ENCODE data around the gene PFDN1. TPM values are rescaled to one million over a fixed set of nuclear protein-coding genes. Genes with fewer than 3 reads are reported as not detected.

The PFDN1 gene
- total RNA-seq, 5 donors from 2014 or later (not counting 1 experiment from before 2014, with no cell fraction given): 26.9 to 32.2 (median 28.1) TPM

DNA sequence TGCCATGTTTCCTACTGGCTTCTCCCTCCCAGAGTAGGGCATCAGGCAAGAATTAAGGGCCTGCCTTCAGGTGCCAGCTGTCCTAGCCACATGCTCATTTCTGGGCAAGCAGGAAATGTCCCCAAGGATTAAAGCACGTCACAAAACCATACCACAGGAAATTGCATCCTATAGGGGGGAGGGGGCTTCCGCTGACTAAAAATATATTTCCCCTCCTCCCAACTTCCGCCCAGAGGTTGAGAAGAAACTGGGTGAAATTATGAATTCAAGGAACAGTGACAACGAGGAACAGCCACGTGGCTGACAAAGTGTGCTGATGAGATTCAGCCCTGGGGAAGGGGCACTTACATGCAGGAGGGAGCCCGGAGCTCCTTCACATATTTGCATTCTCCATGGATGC is 39.4 kb upstream of the PFDN1 start:
- ChIA-PET CTCF (interaction anchor here in 1 of 2 donors (0.5 to 1.2 kb wide), 2 partner anchors 10 to 11 kb away, joined by 3 to 4 read pairs; no protein-coding TSS in a partner anchor), POLR2A (interaction anchor here in 1 of 2 donors (0.6 kb wide), 1 partner anchor 1855 kb away, joined by 3 read pairs; no protein-coding TSS in a partner anchor)
- Histone ChIP-seq H3K36me3 (ENCODE audit: control insufficient read depth in 2 of 2, extremely low read depth in 1 of 2, insufficient read depth in 1 of 2, low read length in 1 of 2) (peaks cover 0 to 3% of the 10 kb centered on the region in 2 donors), H3K4me1 (ENCODE audit: control insufficient read depth in 1 of 2, extremely low read depth in 1 of 2, insufficient read depth in 2 of 2, low read length in 2 of 2) (peaks cover 35 to 40% of the 10 kb centered on the region in 2 experiments), H3K27me3 (replicated peaks in 1 of 2; ENCODE audit: control insufficient read depth in 2 of 2, extremely low read depth in 1 of 2, insufficient read depth in 2 of 2, low read length in 1 of 2) (peaks cover 0 to 9% of the 10 kb centered on the region in 2 experiments), H3K9me3 (no peaks in the 10 kb centered on the region), H3K27ac (ENCODE audit: low read length) (peak overlapping the region; percentile 44), H3K4me3 (ENCODE audit: control insufficient read depth in 1 of 2, extremely low read depth in 1 of 2, low read length in 1 of 2) (peak overlapping the region in 1 of 2 donors; percentile 3)
- ATAC-seq (replicated peaks in 1 of 4) (peak in 1 of 4 experiments; percentile 40), DNase-seq (peak in 21 of 35 experiments; percentile 13 to 52 (median 21))
- Mint-ChIP-seq H3K27me3 (no peaks in the 10 kb centered on the region), H3K4me1 (peaks cover 46 to 54% (median 53%) of the 10 kb centered on the region in 3 donors), H3K36me3 (no peaks in the 10 kb centered on the region), H3K4me3 (peak overlapping the region in 2 of 3 donors; percentile 40 to 66), H3K27ac (peak overlapping the region; percentile 73 to 88), H3K9me3 (no peaks in the 10 kb centered on the region)
- 27% methylated on average over 3 of the region's 6 CpGs for WGBS (ENCODE audit: insufficient coverage)

DNA sequence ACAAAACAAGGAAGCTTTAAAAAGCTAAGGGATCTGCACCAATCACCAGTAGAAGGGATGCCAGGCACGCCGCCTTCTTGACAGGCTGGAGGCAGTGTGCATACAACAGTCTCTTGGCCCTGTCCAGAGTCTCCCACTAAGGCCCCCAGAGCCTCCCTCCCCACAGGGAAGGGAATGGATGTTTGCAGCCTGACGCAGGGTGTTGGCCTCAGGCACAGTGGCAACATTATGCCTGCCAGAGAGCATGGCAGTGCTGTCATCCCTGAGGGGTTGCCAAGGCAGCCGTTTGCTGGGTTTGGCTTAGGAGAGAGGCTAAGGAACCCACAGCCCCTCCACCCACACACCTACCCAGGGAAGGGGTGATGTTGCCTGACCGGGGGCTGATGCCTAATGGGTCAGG is 38.7 kb upstream of the PFDN1 start:
- no peak overlapping the region for H3K4me3 ChIP-seq (ENCODE audit: control insufficient read depth in 1 of 2, extremely low read depth in 1 of 2, low read length in 1 of 2)
- H3K36me3 ChIP-seq (ENCODE audit: control insufficient read depth in 2 of 2, extremely low read depth in 1 of 2, insufficient read depth in 1 of 2, low read length in 1 of 2): peaks cover 0 to 5% of the 10 kb centered on the region in 2 donors
- peaks cover 31 to 33% of the 10 kb centered on the region in 2 experiments for H3K4me1 ChIP-seq (ENCODE audit: control insufficient read depth in 1 of 2, extremely low read depth in 1 of 2, insufficient read depth in 2 of 2, low read length in 2 of 2)
- Mint-ChIP-seq H3K27ac (peak overlapping the region in 1 of 2 donors; percentile 73), H3K27me3 (no peaks in the 10 kb centered on the region), H3K9me3 (no peaks in the 10 kb centered on the region), H3K36me3 (no peaks in the 10 kb centered on the region), H3K4me3 (peak overlapping the region in 1 of 3 donors; percentile 66), H3K4me1 (peaks cover 42 to 49% (median 48%) of the 10 kb centered on the region in 3 donors)
- no peak for ATAC-seq (replicated peaks in 1 of 4)
- no peak for DNase-seq
- H3K27ac ChIP-seq (ENCODE audit: low read length): no peak overlapping the region
- WGBS (ENCODE audit: insufficient coverage): 100% methylated on average over 2 of the region's 5 CpGs
- H3K27me3 ChIP-seq (replicated peaks in 1 of 2; ENCODE audit: control insufficient read depth in 2 of 2, extremely low read depth in 1 of 2, insufficient read depth in 2 of 2, low read length in 1 of 2): peaks cover 0 to 9% of the 10 kb centered on the region in 2 experiments
- ChIA-PET CTCF (interaction anchor here in 1 of 2 donors (1.2 kb wide), 1 partner anchor 10 kb away, joined by 4 read pairs; no protein-coding TSS in a partner anchor), POLR2A (no interaction called here)
- H3K9me3 ChIP-seq: no peaks in the 10 kb centered on the region

DNA sequence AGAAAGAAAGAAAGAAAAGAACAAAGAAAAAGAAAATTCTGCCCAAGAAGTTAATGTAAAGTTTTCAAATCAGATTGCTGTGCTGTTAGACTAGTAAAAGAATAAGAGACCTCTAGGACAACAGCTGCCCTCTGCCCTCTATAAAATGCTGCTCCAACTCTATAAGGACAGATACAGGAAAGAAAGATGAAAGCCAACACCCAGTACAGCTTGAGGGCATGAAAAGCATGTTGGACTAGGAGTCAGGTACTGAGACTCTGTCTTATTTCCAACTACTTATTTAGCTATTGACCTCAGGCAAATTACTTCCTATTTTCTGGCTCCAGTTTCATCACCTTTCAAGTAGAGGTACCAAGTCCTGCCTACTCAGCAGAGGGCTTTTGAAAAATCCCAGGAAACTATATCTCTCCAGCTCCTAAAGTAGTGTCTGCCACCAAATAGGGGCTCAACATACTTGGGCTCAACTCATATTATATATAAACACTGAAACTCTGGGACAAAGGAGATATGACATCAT is 37.8 kb upstream of the PFDN1 start:
- H3K4me3 ChIP-seq (ENCODE audit: control insufficient read depth in 1 of 2, extremely low read depth in 1 of 2, low read length in 1 of 2): no peak overlapping the region
- peaks cover 0 to 5% of the 10 kb centered on the region in 2 experiments for H3K27me3 ChIP-seq (replicated peaks in 1 of 2; ENCODE audit: control insufficient read depth in 2 of 2, extremely low read depth in 1 of 2, insufficient read depth in 2 of 2, low read length in 1 of 2)
- POLR2A ChIA-PET: no interaction called here
- no peaks in the 10 kb centered on the region for H3K9me3 ChIP-seq
- H3K27ac ChIP-seq (ENCODE audit: low read length): no peak overlapping the region
- peaks cover 0 to 5% of the 10 kb centered on the region in 2 donors for H3K36me3 ChIP-seq (ENCODE audit: control insufficient read depth in 2 of 2, extremely low read depth in 1 of 2, insufficient read depth in 1 of 2, low read length in 1 of 2)
- Mint-ChIP-seq H3K4me3 (no peak overlapping the region), H3K9me3 (no peaks in the 10 kb centered on the region), H3K4me1 (peaks cover 40 to 52% (median 48%) of the 10 kb centered on the region in 3 donors), H3K27me3 (no peaks in the 10 kb centered on the region), H3K36me3 (no peaks in the 10 kb centered on the region), H3K27ac (no peak overlapping the region)
- CTCF ChIA-PET: interaction anchor here in 1 of 2 donors (1.2 kb wide), 1 partner anchor 11 kb away, joined by 4 read pairs; no protein-coding TSS in a partner anchor
- DNase-seq (no peak), ATAC-seq (replicated peaks in 1 of 4) (no peak)
- H3K4me1 ChIP-seq (ENCODE audit: control insufficient read depth in 1 of 2, extremely low read depth in 1 of 2, insufficient read depth in 2 of 2, low read length in 2 of 2): peaks cover 27 to 31% of the 10 kb centered on the region in 2 experiments

DNA sequence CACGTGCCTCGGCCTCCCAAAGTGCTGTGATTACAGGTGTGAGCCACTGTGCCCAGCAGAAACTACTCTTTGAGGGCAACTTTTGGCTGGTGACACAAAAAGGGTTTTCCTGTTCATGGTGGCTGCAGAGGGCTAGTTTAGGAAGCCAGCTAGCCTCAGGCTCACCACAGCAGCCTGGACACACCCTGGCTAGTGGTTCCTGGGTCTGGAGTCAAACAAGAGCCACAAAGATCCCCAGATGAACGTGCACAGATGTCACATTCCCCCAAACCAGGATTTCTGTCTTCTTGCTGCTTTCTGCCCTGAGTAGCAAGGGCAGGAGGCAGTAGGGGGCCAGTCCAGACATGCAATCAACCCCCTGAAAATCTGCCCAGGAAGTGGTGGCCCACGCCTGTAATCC is 36.7 kb upstream of the PFDN1 start:
- Histone ChIP-seq H3K4me1 (ENCODE audit: control insufficient read depth in 1 of 2, extremely low read depth in 1 of 2, insufficient read depth in 2 of 2, low read length in 2 of 2) (peaks cover 25 to 26% of the 10 kb centered on the region in 2 experiments), H3K27ac (ENCODE audit: low read length) (no peak overlapping the region), H3K4me3 (ENCODE audit: control insufficient read depth in 1 of 2, extremely low read depth in 1 of 2, low read length in 1 of 2) (no peak overlapping the region), H3K27me3 (replicated peaks in 1 of 2; ENCODE audit: control insufficient read depth in 2 of 2, extremely low read depth in 1 of 2, insufficient read depth in 2 of 2, low read length in 1 of 2) (peaks cover 0 to 3% of the 10 kb centered on the region in 2 experiments), H3K9me3 (no peaks in the 10 kb centered on the region), H3K36me3 (ENCODE audit: control insufficient read depth in 2 of 2, extremely low read depth in 1 of 2, insufficient read depth in 1 of 2, low read length in 1 of 2) (peaks cover 0 to 5% of the 10 kb centered on the region in 2 donors)
- no peak overlapping the region for H3K4me3 Mint-ChIP-seq
- WGBS (ENCODE audit: insufficient coverage): 72% methylated on average over 2 of the region's 4 CpGs
- H3K27me3 Mint-ChIP-seq: no peaks in the 10 kb centered on the region
- POLR2A ChIA-PET: interaction anchor here in 1 of 2 donors (0.7 kb wide), 1 partner anchor 824 kb away, joined by 3 read pairs; no protein-coding TSS in a partner anchor
- ATAC-seq (replicated peaks in 1 of 4) (no peak), DNase-seq (no peak)
- no peaks in the 10 kb centered on the region for H3K9me3 Mint-ChIP-seq
- peaks cover 35 to 42% (median 41%) of the 10 kb centered on the region in 3 donors for H3K4me1 Mint-ChIP-seq
- H3K36me3 Mint-ChIP-seq: peaks cover under 1% of the 10 kb centered on the region
- H3K27ac Mint-ChIP-seq: no peak overlapping the region
- CTCF ChIA-PET: no interaction called here

DNA sequence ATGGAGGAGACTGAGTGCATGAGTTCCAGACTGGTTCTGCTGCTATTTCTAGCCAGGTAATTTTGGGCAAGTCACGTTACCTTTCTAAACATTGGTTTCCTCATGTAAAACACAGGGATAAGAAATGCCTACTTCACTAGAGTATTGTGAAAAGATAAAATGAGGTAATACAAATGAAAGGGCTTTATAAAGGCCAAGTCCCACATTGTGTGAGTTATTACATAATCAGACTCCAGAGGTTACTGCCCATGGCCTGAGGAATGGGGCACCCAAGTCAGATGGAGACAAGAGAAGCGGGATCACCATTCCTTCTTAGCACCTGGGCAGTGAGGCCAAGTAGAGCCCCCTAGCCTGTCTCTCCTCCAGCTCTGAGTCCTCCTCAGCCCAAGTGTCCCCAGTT is 36.0 kb upstream of the PFDN1 start:
- Mint-ChIP-seq H3K36me3 (peaks cover 5% of the 10 kb centered on the region), H3K9me3 (no peaks in the 10 kb centered on the region), H3K27ac (no peak overlapping the region), H3K4me1 (peaks cover 30 to 36% (median 35%) of the 10 kb centered on the region in 3 donors), H3K4me3 (no peak overlapping the region), H3K27me3 (no peaks in the 10 kb centered on the region)
- DNase-seq: no peak
- peaks cover 0 to 5% of the 10 kb centered on the region in 2 donors for H3K36me3 ChIP-seq (ENCODE audit: control insufficient read depth in 2 of 2, extremely low read depth in 1 of 2, insufficient read depth in 1 of 2, low read length in 1 of 2)
- H3K4me3 ChIP-seq (ENCODE audit: control insufficient read depth in 1 of 2, extremely low read depth in 1 of 2, low read length in 1 of 2): no peak overlapping the region
- peaks cover 0 to 3% of the 10 kb centered on the region in 2 experiments for H3K27me3 ChIP-seq (replicated peaks in 1 of 2; ENCODE audit: control insufficient read depth in 2 of 2, extremely low read depth in 1 of 2, insufficient read depth in 2 of 2, low read length in 1 of 2)
- ChIA-PET POLR2A (no interaction called here), CTCF (no interaction called here)
- H3K9me3 ChIP-seq: no peaks in the 10 kb centered on the region
- ATAC-seq (replicated peaks in 1 of 4): no peak
- no peak overlapping the region for H3K27ac ChIP-seq (ENCODE audit: low read length)
- peaks cover 20 to 25% of the 10 kb centered on the region in 2 experiments for H3K4me1 ChIP-seq (ENCODE audit: control insufficient read depth in 1 of 2, extremely low read depth in 1 of 2, insufficient read depth in 2 of 2, low read length in 2 of 2)
- 100% methylated on average over 1 of the region's 2 CpGs for WGBS (ENCODE audit: insufficient coverage)

DNA sequence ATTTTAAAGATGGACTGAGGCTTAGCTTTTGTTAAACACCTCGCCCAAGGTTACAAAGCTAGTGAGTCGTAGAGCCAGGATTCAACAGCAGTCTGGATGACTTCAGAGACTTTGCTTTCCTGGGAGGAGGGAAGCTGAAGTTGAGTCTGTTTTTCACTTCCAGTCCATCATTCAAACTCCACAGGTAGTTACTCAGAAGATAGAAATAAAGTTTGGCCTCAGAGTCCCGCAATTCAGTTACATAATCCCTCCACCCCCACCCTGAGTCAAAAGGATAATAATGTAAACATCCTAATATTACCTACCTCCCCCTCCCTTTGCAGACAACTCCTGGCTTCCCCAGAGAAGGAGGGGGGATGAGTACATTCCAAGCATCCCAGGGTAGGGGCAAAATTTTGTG is 35.4 kb upstream of the PFDN1 start:
- Histone ChIP-seq H3K4me1 (ENCODE audit: control insufficient read depth in 1 of 2, extremely low read depth in 1 of 2, insufficient read depth in 2 of 2, low read length in 2 of 2) (peaks cover 19 to 20% of the 10 kb centered on the region in 2 experiments), H3K36me3 (ENCODE audit: control insufficient read depth in 2 of 2, extremely low read depth in 1 of 2, insufficient read depth in 1 of 2, low read length in 1 of 2) (peaks cover 0 to 5% of the 10 kb centered on the region in 2 donors), H3K27me3 (replicated peaks in 1 of 2; ENCODE audit: control insufficient read depth in 2 of 2, extremely low read depth in 1 of 2, insufficient read depth in 2 of 2, low read length in 1 of 2) (peaks cover 0 to 3% of the 10 kb centered on the region in 2 experiments), H3K27ac (ENCODE audit: low read length) (no peak overlapping the region), H3K4me3 (ENCODE audit: control insufficient read depth in 1 of 2, extremely low read depth in 1 of 2, low read length in 1 of 2) (no peak overlapping the region), H3K9me3 (no peaks in the 10 kb centered on the region)
- ATAC-seq (replicated peaks in 1 of 4): no peak
- peaks cover 8% of the 10 kb centered on the region for H3K36me3 Mint-ChIP-seq
- H3K27me3 Mint-ChIP-seq: no peaks in the 10 kb centered on the region
- no peak overlapping the region for H3K27ac Mint-ChIP-seq
- POLR2A ChIA-PET: interaction anchor here in 1 of 2 donors (0.6 kb wide), 1 partner anchor 381 kb away, joined by 5 read pairs; no protein-coding TSS in a partner anchor
- no CpG with 5 or more reads among the region's 3 CpGs for WGBS (ENCODE audit: insufficient coverage)
- H3K4me1 Mint-ChIP-seq: peaks cover 24 to 30% (median 29%) of the 10 kb centered on the region in 3 donors
- CTCF ChIA-PET: interaction anchor here in 1 of 2 donors (2.3 kb wide), 1 partner anchor 14 kb away, joined by 7 read pairs; no protein-coding TSS in a partner anchor
- DNase-seq: no peak
- H3K4me3 Mint-ChIP-seq: no peak overlapping the region
- no peaks in the 10 kb centered on the region for H3K9me3 Mint-ChIP-seq
